SK-N-SH (cell line): ENCODE data around the gene MAGEA2B.
"Not testable (repeated sequence)": the region's sequence is repeated elsewhere in the genome, so short reads cannot be mapped to it uniquely, and the experiment has no call there.

Source experiments
- EP300 ChIP-seq, 2 experiments: IDR thresholded peaks; 2 replicates each; pipeline versions ENCODE4 v1.4.0 to v1.6.1; 2012; ENCODE audit warnings: borderline replicate concordance in 1 of 2, low read depth in 1 of 2, low read length in 1 of 2
- NRF1 ChIP-seq: IDR thresholded peaks from 2 replicates; pipeline ENCODE4 v1.6.1; 2012; ENCODE audit warnings: low read depth, mild to moderate bottlenecking, low read length
- RAD21 ChIP-seq: IDR thresholded peaks from 2 replicates; pipeline ENCODE4 v1.6.1; 2012; ENCODE audit warnings: mild to moderate bottlenecking, low read length
- RFX5 ChIP-seq: IDR thresholded peaks from 2 replicates; pipeline ENCODE4 v1.6.1; 2012; ENCODE audit warnings: mild to moderate bottlenecking, improper control_type of control experiment, low read length
- SMC3 ChIP-seq: IDR thresholded peaks from 2 replicates; pipeline ENCODE4 v1.6.1; 2012; ENCODE audit warnings: low read depth, low read length, improper control_type of control experiment
- YY1 ChIP-seq: IDR thresholded peaks from 2 replicates; pipeline ENCODE4 v1.4.0; 2012; ENCODE audit warnings: low read depth, mild to moderate bottlenecking
- TF ChIP-seq, protein P1 (sequence below): IDR thresholded peaks from 2 replicates; pipeline ENCODE4 v1.6.1; 2012; ENCODE audit warnings: mild to moderate bottlenecking, low read depth, low read length, moderate library complexity
- TF ChIP-seq, protein P2 (sequence below): fragments of 200-600 bp; sonication (generic); IDR thresholded peaks from 2 replicates; pipeline ENCODE4 v1.6.1; 2017; ENCODE audit warnings: antibody characterized with exemption, mild to moderate bottlenecking, moderate library complexity

DNA sequence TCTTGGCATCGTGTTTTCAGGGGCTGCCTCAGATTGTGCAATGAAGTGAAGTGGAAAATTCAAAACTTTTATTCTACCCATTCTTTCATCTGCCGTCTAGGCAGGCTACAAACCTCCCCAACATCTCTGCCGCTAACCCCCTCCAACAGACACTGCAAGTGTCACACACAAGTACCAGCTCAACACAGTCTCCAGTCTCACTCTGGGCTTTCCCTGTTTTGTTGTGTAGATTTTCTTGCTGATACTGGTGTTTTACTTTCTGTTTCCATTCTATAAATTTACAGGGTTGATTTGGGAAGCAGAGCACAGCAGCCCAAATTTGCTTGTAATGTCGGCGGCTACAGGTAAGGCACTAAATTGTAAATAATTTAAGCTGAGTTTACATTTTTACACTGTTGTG, 40.4 kb downstream of the MAGEA2B start:
- TF ChIP-seq NRF1; YY1; RFX5; SMC3; EP300 (IDR thresholded peaks at IDR 0.05; ENCODE audit: borderline replicate concordance in 1 of 2, low read depth in 1 of 2, low read length in 1 of 2); RAD21: not testable (repeated sequence)
- TF ChIP-seq, protein P1, sequence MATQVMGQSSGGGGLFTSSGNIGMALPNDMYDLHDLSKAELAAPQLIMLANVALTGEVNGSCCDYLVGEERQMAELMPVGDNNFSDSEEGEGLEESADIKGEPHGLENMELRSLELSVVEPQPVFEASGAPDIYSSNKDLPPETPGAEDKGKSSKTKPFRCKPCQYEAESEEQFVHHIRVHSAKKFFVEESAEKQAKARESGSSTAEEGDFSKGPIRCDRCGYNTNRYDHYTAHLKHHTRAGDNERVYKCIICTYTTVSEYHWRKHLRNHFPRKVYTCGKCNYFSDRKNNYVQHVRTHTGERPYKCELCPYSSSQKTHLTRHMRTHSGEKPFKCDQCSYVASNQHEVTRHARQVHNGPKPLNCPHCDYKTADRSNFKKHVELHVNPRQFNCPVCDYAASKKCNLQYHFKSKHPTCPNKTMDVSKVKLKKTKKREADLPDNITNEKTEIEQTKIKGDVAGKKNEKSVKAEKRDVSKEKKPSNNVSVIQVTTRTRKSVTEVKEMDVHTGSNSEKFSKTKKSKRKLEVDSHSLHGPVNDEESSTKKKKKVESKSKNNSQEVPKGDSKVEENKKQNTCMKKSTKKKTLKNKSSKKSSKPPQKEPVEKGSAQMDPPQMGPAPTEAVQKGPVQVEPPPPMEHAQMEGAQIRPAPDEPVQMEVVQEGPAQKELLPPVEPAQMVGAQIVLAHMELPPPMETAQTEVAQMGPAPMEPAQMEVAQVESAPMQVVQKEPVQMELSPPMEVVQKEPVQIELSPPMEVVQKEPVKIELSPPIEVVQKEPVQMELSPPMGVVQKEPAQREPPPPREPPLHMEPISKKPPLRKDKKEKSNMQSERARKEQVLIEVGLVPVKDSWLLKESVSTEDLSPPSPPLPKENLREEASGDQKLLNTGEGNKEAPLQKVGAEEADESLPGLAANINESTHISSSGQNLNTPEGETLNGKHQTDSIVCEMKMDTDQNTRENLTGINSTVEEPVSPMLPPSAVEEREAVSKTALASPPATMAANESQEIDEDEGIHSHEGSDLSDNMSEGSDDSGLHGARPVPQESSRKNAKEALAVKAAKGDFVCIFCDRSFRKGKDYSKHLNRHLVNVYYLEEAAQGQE, result not testable (repeated sequence)
- TF ChIP-seq, protein P2, sequence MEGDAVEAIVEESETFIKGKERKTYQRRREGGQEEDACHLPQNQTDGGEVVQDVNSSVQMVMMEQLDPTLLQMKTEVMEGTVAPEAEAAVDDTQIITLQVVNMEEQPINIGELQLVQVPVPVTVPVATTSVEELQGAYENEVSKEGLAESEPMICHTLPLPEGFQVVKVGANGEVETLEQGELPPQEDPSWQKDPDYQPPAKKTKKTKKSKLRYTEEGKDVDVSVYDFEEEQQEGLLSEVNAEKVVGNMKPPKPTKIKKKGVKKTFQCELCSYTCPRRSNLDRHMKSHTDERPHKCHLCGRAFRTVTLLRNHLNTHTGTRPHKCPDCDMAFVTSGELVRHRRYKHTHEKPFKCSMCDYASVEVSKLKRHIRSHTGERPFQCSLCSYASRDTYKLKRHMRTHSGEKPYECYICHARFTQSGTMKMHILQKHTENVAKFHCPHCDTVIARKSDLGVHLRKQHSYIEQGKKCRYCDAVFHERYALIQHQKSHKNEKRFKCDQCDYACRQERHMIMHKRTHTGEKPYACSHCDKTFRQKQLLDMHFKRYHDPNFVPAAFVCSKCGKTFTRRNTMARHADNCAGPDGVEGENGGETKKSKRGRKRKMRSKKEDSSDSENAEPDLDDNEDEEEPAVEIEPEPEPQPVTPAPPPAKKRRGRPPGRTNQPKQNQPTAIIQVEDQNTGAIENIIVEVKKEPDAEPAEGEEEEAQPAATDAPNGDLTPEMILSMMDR, result not testable (repeated sequence)
